MM.1S (cell line): ENCODE results near the gene SMIM22.

Source experiments
- DNase-seq: peaks from one replicate; pipeline ENCODE4 v3.0.0-alpha.2; 2015
- H2AFZ ChIP-seq: fragments of 300-600 bp; sonication (generic); 2 replicates; pipeline ENCODE4 v1.6.0; 2016; ENCODE audit warnings: antibody characterized with exemption, low read length
- H3F3A ChIP-seq: fragments of 300-600 bp; sonication (generic); 2 replicates; pipeline ENCODE4 v1.6.1; 2016; ENCODE audit warnings: mild to moderate bottlenecking, antibody characterized with exemption, low read length, moderate library complexity, mixed read lengths; ENCODE audit not compliant: insufficient read depth
- H3K27ac ChIP-seq: fragments of 300-600 bp; sonication (generic); 2 replicates; pipeline ENCODE4 v1.5.1; 2016; ENCODE audit warnings: mild to moderate bottlenecking, low read length
- H3K27me3 ChIP-seq: fragments of 300-600 bp; sonication (generic); replicated peaks from 2 replicates; pipeline ENCODE4 v1.6.0; 2016; ENCODE audit warnings: low read length; ENCODE audit not compliant: insufficient read depth
- H3K36me3 ChIP-seq: fragments of 300-600 bp; sonication (generic); replicated peaks from 2 replicates; pipeline ENCODE4 v1.6.1; 2016; ENCODE audit warnings: mild to moderate bottlenecking, low read length, mixed read lengths; ENCODE audit not compliant: insufficient read depth
- H3K4me1 ChIP-seq: fragments of 300-600 bp; sonication (generic); 2 replicates; pipeline ENCODE4 v1.6.1; 2016; ENCODE audit warnings: low read length, mixed read lengths
- H3K4me2 ChIP-seq: fragments of 300-600 bp; sonication (generic); 2 replicates; pipeline ENCODE4 v1.6.0; 2016; ENCODE audit warnings: low read depth, low read length
- H3K4me3 ChIP-seq: fragments of 300-600 bp; sonication (generic); 2 replicates; pipeline ENCODE4 v1.5.1; 2016; ENCODE audit warnings: low read length, mixed read lengths
- H3K79me2 ChIP-seq: fragments of 300-600 bp; sonication (generic); 2 replicates; pipeline ENCODE4 v1.6.1; 2016; ENCODE audit warnings: mixed run types, low read length, mixed read lengths
- H3K9ac ChIP-seq: fragments of 300-600 bp; sonication (generic); 2 replicates; pipeline ENCODE4 v1.6.1; 2016; ENCODE audit warnings: low read length, mixed read lengths
- H3K9me2 ChIP-seq: fragments of 300-600 bp; sonication (generic); replicated peaks from 2 replicates; pipeline ENCODE4 v1.6.1; 2016; ENCODE audit warnings: mild to moderate bottlenecking, low read length, mixed read lengths; ENCODE audit not compliant: insufficient read depth
- H3K9me3 ChIP-seq: fragments of 300-600 bp; sonication (generic); replicated peaks from 2 replicates; pipeline ENCODE4 v1.6.1; 2016; ENCODE audit warnings: mild to moderate bottlenecking, low read length, mixed read lengths; ENCODE audit not compliant: insufficient read depth
- H4K20me1 ChIP-seq: fragments of 300-600 bp; sonication (generic); 2 replicates; pipeline ENCODE4 v1.6.1; 2016; ENCODE audit warnings: mild to moderate bottlenecking, low read length, moderate library complexity, mixed read lengths; ENCODE audit not compliant: insufficient read depth
- CTCF ChIP-seq: fragments of 300-600 bp; sonication (generic); IDR thresholded peaks from 2 replicates; pipeline ENCODE4 v1.5.1; 2016; ENCODE audit warnings: antibody characterized with exemption, low read length, mixed read lengths
- EZH2 ChIP-seq: fragments of 300-600 bp; sonication (generic); optimal IDR thresholded peaks from 2 replicates; pipeline ENCODE3; 2017; ENCODE audit warnings: low read depth, mild to moderate bottlenecking, antibody characterized with exemption, low read length, mixed read lengths
- EZH2phosphoT487 ChIP-seq: fragments of 300-600 bp; sonication (generic); IDR thresholded peaks from 2 replicates; pipeline ENCODE4 v1.6.1; 2018; ENCODE audit warnings: antibody characterized with exemption, low read length

SMIM22 gene

DNA sequence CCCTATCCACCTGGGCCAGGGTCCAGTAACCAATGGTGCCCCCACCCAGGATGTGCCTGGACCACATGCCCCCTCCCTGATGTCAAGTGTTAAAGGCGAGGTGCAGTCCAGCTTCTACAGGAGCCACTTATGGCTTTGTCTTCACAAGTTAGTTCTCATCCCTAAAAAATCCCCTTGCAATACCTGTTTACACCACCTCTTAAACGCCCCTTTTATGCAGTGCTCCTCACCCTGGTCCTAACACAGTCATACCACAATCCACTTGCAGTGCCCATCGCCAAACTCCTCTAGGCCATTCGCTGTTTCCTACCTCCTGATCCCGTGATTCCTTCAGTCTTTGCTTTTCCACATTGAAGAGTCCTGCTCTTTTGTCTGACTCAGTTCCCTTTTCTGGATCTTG is 44.8 kb downstream of the SMIM22 start:
- Histone ChIP-seq H2AFZ (no peak overlapping the region), H3K36me3 (peaks cover 5% of the 10 kb centered on the region; the same call in 1 of the 2 replicates), H4K20me1 (no peaks in the 10 kb centered on the region)

DNA sequence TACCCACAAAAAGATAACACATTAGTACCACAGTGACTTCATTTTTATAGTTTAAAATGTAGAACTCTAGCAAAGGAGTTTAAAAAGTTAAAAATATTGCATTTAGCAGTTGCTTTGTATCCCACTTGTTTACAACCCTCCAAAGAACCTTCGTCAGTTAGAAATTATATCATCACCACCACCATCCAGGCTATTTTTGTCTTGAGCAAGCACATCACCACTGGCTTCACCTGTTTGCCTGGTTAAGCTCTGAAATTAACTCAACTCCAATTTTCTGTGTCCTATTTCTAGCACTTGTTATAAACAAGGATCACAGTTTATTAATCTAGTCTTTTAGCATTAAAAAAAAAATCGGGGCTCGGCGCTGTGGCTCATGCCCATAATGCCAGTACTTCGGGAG is 45.8 kb downstream of the SMIM22 start:
- H3K27ac ChIP-seq: no peak overlapping the region
- H3K4me3 ChIP-seq: no peak overlapping the region
- peaks cover 26% of the 10 kb centered on the region for H3K4me1 ChIP-seq
- H3K79me2 ChIP-seq: peaks cover 63% of the 10 kb centered on the region
- no peak overlapping the region for H3K4me2 ChIP-seq
- H2AFZ ChIP-seq: no peak overlapping the region
- H3K36me3 ChIP-seq: peaks cover 5% of the 10 kb centered on the region; the same call in 1 of the 2 replicates
- H3K9ac ChIP-seq: no peak overlapping the region
- no peaks in the 10 kb centered on the region for H3K27me3 ChIP-seq
- no peak for TF ChIP-seq CTCF
- no peak for TF ChIP-seq EZH2phosphoT487
- TF ChIP-seq EZH2: no peak
- H3K9me3 ChIP-seq: no peaks in the 10 kb centered on the region
- H4K20me1 ChIP-seq: peaks cover 3% of the 10 kb centered on the region; the same call in 1 of the 2 replicates
- no peak for DNase-seq
- H3K9me2 ChIP-seq: no peaks in the 10 kb centered on the region
- peaks cover 18% of the 10 kb centered on the region for H3F3A ChIP-seq

More for the DNA sequence above, 44.8 kb downstream of the SMIM22 start:
- H3K4me2 ChIP-seq: no peak overlapping the region
- H3K9ac ChIP-seq: no peak overlapping the region
- no peak overlapping the region for H3K4me3 ChIP-seq
- TF ChIP-seq EZH2phosphoT487: no peak
- no peak for TF ChIP-seq CTCF
- no peak for TF ChIP-seq EZH2
- H3F3A ChIP-seq: peaks cover 18% of the 10 kb centered on the region
- peaks cover 19% of the 10 kb centered on the region for H3K4me1 ChIP-seq
- no peaks in the 10 kb centered on the region for H3K27me3 ChIP-seq
- no peaks in the 10 kb centered on the region for H3K9me3 ChIP-seq
- H3K9me2 ChIP-seq: no peaks in the 10 kb centered on the region
- DNase-seq: no peak
- peaks cover 63% of the 10 kb centered on the region for H3K79me2 ChIP-seq
- no peak overlapping the region for H3K27ac ChIP-seq
